Measurements from ENCODE around the gene STOML2.

The STOML2 gene

DNA sequence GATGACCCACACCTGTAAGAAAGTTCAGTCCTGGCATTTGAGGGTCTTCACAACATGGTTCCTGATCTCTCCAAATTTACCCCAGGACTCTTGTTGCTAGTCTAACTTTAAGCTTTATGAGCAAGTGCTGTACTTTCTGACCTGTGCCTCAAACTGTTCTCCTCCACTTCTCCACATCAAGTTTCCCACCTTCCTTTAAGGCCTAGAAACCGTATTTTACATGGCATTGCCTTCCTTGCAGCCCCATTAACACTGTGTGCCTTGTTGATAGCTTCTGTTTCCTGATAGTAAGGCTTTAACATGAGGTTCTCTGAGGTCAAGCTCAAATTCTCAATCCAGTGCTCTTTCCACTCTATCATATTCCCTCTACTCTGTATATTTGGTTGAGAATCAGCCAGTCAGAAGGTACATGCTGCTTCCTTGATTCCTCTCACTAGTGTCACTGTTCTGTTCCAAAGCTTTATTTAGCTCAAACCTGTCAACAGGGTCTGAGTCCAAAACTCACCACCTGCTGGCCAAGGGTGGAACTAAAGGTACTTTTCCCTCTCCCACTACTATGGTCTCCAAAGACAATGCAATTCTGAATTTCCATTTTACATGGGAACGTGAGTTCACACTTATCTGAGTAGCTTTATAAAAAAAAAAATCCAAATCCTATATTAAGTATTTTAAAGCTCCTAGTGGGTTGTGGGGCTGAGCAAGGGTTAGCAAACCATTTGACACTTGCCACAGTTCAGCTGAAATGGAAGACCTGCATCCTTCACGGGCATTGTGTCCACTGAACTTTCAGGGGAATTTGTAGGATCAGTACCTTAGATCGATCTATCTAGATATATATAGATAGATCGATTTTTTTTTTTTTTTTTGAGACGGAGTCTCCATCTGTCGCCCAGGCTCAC is 51.6 kb downstream of the STOML2 start:
- H3K4me3 Mint-ChIP-seq: no peak overlapping the region
- H3K27me3 Mint-ChIP-seq: no peaks in the 10 kb centered on the region
- H3K9me3 Mint-ChIP-seq: no peaks in the 10 kb centered on the region
- ATAC-seq (ENCODE audit: low read depth) (peak; percentile 88), DNase-seq (ENCODE audit: low spot score in 2 of 2) (peak; percentile 35 to 40)
- peaks cover 19% of the 10 kb centered on the region for H3K36me3 Mint-ChIP-seq
- H3K4me1 Mint-ChIP-seq: peaks cover 7% of the 10 kb centered on the region
- H3K27ac Mint-ChIP-seq: no peak overlapping the region

All from memory B cell (primary cell).